Stimulated activated naive CD4-positive, alpha-beta T cell (primary cell): ENCODE data around the gene CYP3A5.

Experiments
- DNase-seq, 6 experiments: peaks; one replicate each; lab custom pipeline; 2025; lab: John Stamatoyannopoulos, UW

CYP3A5 gene

GRCh38 chr7:99615989-99616358, 63.8 kb downstream of the CYP3A5 start:
- no peak for DNase-seq

- no peak for DNase-seq
These were observed 65.3 kb downstream of the CYP3A5 start for GRCh38 chr7:99614495-99614894.

- DNase-seq: no peak
These were observed 72.2 kb downstream of the CYP3A5 start for GRCh38 chr7:99607548-99607947.

GRCh38 chr7:99606531-99606930, 73.3 kb downstream of the CYP3A5 start:
- no peak for DNase-seq

- no peak for DNase-seq
These were observed 74.3 kb downstream of the CYP3A5 start for GRCh38 chr7:99605527-99605926.

- DNase-seq: no peak
These were observed 78.0 kb downstream of the CYP3A5 start for GRCh38 chr7:99601656-99602310.

GRCh38 chr7:99599836-99600235, 80.0 kb downstream of the CYP3A5 start:
- no peak for DNase-seq
